Activated CD8-positive, alpha-beta memory T cell treated with anti-CD3 and anti-CD28 coated beads for 4 hours (primary cell): ENCODE data around the gene CRYBG3.
A peak's percentile ranks its signal among the peaks of the same experiment; 100 is the strongest.
"Not testable (repeated sequence)": the region's sequence is repeated elsewhere in the genome, so short reads cannot be mapped to it uniquely, and the experiment has no call there.

Source experiments
- DNase-seq, 2 donors: peaks; one replicate each; pipeline ENCODE4 v3.0.0-alpha.2; 2020; ENCODE audit warnings: low read depth in 2 of 2

CRYBG3 gene

DNA sequence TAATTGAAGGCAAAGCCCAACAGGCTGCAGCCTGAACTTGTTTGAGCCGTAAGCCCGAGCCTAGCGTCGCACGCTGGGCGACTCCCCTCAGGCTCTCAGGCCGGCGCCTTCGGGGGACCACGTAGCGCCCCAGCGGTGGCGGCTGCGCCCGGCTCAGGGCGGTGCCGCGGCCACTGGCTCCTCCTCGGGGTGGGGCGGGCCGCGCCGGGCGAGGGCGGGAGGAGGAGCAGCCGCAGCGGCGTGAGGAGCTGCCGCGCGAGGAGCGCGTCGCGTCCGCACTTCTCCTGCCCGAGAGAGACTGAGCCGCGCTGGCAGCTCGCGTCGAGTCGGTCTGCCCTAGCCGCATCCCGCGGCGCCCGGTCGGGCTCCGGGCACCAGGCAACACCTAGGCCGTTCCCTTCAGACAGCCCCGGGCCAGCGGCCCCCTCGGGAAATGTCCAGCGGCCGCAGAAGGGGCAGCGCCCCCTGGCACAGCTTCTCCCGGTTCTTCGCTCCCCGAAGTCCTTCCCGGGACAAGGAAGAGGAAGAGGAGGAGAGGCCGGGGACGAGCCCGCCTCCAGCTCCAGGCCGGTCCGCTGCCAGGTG is at the start of gene CRYBG3:
Gene CRYBG3 (plus strand): TSS at position 238 of the 585 bp plus-strand sequence. CDS start 196 bp downstream, at position 434.
- peak; percentile 55 for DNase-seq

DNA sequence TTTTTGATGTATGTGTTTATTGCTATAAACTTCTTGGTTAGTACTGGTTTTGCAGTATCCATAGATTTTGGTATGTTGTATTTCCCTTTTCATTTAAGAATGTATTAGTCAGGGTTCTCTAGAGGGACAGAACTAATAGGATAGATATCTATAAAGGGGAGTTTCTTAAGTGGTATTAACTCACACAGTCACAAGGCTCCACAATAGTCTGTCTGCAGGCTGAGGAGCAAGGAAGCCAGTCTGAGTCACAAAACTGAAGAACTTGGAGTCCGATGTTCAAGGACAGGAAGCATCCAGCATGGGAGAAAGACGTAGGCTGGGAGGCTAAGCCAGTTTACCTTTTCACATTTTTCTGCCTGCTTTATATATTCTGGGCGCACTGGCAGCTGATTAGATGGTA is 48.9 kb upstream of the CRYBG3 start:
- no peak for DNase-seq

DNA sequence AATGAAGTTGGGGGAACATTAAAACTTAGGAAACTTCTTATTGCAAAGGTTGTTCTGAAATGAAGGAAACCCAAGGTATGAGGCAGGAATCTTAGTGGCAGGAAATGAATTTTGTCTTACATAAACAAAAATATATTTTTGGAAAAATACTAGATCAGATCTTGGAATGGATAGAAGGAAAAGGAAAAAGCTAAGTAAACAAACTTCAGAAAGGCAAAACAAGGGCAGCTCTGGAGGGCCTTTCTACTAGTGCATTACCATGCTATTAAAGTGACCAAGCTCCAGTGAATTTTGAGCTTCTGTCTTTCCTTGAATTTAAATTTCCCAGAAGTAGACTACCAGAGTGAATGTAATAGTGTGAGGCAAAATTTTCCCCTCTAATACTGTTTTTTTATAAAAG is 43.7 kb upstream of the CRYBG3 start:
- no peak for DNase-seq

DNA sequence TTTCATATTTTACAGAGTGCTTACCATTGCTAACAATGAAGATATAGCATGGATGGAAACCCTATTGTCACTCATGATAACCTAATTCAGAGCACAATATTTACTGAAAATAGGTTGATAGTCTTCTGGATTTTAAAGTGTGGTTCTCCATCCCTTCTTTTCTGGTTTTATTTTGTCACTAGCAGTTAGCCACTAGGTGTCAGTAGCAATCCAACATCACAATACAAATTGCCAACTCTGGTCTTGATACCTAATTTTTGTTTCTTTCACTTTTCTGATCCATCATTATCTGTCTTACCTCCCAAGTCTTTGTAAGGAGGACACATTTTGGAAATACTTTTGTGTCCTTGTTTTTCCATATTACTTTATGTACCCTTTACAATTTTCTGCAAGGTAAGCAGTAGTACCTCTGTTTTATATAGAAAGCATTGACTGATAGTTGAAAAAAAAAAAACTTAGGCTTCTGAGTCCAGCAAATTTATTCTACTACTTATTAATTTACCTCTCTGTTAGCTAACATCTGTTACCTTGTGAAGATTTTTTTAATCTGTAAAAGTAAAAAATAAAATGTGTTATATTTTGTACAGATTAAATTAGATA is 28.3 kb upstream of the CRYBG3 start:
- DNase-seq, result no peak

DNA sequence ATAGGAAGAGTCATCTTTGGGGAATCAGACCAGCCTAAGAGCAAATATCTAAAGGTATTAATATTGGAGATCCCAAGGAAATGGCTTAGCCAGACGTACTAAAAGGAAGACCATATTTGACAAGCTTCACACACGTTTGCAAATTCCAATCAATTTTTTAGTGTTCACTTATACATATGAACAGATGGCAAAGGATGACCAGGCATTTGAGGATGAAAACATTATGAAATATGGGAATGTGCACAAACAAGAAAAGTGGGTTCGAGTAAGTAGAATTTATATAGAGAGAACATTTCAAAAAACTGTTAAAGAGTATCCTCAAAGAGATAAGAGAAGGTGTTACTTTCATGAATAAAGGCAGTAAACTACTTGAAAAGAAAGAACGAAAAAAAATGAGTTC is 25.9 kb upstream of the CRYBG3 start:
- DNase-seq, result no peak

DNA sequence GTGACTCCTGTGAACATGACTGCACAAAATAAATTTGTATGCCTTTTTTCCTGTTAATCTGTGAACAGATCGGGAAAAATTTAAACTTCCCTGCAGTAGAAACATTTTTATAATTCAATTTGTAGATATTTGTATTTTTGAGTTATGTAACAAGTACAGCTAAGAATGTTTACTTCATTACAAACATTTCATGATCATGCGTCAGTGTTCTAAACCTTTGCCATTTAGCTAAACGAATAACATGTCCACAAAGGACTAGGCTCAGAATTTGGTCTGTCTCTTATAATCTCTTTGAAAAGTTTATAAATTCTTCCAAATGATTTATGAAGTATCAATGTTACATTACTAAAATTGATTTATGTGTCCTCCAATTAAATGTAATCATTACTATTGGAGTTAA is 17.3 kb upstream of the CRYBG3 start:
- no peak for DNase-seq

DNA sequence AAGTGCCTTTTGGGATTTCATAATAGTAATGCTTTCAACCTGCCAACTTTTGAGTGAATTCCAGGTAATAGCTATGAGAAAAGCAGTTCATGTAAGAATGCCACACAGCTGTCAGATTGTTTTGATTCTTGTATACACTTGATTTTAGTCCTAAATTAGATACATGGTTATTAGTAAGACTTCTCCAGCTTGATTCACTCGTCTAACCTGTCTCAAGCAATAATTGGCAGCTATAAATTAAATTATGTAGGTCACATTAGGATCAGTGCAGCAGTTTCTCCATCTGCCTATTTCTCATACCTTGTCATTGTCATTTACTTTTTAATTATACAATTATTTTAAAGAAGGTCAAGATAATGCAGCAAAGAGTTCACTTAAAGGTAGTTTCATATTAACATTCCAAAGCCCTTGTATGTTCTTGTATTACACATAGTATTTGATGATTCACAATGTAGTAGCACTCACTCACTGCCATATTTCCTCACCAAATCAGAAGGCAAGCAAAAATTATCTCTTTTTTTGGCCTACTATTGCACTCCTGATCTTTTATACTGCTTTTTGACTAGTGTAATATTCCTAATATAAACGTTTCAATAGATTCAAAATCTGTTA is 10.9 kb upstream of the CRYBG3 start:
- no peak for DNase-seq

DNA sequence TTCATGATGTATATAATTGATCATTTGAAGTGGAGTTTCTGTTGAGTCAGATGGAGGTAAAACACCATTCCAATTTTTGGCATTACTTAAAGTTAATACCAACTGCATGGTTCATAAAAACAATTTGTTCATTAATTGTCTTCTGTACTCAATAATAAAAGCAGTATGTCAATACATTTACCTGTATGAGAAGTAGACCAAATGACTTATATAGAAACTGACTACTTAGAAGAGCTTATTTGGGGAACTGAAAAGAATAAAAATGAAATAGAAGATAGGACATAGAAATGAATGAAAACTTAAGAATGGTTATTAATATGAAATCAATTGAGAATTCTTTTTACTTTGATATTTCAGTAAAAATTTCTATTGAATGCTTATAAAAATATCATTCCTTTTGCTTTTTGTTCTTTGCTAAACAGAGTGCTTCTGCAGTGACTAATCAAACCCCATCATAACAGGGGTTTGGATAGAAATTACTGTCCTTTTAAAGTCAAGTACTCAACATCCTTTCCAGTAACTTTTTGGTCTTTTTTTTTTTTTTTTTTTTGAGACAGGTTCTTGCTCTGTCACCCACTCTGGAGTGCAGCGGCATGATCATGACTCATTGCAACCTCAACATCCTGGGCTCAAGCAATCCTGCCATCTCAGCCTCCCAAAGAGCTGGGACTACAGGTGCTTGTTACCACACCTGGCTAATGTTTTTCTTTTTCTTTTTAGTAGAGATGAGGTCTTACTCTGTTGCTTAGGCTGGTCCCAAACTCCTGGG is 6.5 kb upstream of the CRYBG3 start:
- DNase-seq, result peak in 1 of 2 donors; percentile 19

DNA sequence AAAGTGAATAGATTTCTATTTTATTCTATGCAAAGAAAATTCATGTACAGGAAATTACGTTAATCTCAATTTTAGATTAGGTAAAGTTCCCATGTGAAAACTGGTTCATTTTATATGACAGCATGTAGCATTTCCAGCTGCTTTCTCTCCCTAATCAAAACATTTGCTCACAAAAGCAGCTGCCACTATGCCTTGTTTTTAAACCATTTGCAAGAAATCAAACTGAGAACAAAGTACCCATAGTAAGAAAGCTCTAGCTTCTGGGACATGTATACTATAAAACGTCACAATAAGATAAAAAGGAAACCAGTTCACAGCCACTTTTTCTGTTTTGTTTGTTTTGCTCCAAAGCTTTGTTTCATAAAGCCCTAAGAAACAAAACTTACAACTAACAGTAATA is 5.0 kb upstream of the CRYBG3 start:
- no peak for DNase-seq

DNA sequence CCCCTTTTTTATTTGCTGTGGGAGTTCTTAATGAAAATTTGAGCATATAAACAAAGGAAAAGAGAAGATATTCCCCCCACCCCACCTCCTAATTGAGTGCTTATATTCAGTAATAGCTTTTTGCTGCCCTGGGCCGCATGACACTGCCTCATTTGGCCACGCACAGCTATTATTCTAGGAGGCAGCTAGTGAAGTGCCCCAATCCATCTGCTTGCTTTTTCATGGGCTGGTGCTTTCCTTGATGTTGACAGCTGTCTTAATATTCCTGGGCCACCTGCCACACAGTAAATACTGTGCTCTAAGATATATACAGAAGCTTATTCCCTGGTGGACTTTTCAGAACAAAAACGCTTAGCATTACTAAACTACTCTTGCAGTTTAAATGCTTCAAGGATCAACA is 3.8 kb upstream of the CRYBG3 start:
- no peak for DNase-seq

DNA sequence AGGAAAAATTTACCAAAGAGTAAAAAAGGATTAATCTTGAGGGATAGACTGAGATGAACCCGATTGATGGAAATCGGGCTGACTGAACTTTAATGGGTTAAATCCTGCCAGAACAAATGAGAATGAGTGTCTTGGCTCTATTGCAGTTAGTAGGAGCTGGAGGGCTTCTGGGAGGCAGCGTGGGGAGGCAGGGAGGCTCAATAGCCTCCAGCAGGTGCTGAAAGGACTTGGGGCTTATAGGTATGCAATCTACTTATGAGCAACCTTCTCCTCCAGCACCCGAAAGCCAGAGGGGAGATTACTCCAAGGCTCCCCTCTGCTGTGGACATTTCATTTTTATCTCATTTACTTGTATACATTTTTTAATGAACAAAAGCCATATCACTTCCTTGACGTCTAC is 1.0 kb upstream of the CRYBG3 start:
- no peak for DNase-seq

DNA sequence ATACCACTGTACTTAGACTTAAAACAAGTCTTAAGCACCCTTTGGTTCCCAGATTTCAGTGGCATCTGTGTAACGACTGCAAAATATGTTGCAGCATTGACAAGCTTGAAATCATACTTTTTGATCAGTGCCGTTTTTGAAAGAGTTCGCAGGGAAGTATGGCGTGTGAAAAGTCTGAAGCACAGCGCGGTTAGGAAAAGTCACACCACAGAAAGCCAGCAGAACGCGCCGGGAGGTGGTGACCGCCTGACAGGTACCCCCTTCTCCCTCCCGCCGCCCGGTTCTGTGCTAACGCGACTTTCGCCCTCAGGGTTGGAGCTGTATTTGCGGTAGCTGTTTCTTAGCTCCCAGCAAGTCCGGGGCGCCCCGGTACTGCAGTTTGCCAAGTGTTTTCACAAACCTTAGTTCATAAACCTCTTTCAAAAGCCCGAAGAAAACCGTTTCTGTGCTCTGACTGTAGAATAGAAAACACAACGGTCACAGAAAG is 481 bp upstream of the CRYBG3 start:
- DNase-seq, result peak in 1 of 2 donors; percentile 10

DNA sequence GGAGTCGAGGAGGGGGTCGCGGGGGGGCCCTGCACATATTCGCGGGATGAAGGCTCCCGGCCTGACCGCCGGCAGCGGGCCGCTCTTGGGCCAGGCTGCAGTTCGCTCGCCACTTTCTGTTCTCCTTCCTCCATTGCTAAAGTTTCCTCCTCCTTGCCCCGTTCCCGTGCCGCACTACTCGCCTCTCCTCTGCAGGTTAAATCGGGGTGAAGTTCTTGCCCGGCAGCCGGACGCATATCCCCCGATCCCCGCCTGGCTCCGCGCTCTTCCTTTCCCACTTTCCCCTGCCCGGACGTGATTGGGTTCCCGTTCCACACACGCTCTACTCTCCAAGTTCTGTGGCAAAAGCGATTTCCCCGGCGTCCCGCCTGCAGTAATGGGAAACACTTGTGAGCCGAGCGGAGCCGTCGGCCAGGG is 556 bp downstream of the CRYBG3 start:
- no peak for DNase-seq

DNA sequence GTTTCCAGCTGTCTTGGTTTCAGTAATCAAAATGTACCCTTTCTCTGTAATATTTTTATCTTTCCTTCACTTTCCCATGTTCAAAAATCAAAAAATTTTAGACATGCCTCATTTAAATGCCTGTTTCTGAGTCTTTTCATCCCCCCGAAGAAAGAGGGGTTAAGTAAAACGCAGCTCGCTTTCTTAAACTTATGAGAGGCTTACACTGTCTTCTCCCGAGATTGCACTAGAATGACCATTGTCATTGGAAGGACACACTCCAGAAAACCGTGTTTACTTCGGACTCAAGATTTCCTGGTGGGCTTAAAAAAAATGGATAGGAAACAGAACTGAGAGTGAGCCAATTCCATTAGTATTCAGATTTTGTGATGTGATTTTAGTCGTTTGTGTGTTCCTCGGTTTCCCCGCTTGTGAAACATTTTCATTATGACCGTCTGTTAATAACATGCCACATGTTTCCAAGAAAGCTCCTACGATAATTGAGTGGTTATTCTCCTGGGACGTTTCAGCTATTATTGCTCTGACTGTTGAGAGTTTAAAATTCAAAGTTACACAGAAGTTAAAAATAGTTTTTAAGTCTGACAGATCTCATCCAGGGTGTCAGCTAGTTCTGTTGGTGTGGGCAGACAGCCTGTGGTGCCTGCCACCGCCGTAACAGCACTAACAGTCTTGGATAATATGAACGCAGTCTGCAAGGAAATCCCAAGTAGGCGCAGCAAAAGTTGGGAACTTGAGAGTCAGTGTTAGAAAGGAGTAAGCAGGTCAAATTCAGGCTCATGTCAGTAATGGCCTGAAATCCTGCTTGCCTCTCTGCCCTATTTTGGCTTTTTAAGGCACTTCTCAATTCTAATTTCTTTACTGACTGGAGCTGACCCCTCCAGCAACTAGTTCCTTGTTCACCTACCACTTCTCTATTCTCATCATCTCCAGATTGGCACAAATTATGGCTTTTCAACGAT is 1.5 kb downstream of the CRYBG3 start:
- DNase-seq, result no peak

DNA sequence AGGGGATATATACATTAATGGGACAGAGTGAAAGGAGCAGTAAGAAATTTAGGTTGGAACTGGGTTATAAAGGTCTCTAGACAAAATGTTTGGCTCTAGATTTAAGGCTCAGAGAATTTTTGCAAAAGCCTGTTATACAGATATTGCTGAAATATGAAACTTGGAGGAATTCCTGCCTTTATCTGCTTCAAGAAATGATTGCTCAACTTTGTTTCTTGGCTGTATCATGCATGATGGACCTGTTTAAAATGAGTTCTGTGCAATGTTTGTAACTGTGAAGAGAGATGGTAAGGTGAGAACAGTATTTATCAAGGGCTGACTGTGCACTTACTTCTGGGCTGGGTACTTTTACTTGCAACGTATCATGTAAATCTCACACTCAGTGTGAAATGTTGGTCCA is 3.3 kb downstream of the CRYBG3 start:
- no peak for DNase-seq

DNA sequence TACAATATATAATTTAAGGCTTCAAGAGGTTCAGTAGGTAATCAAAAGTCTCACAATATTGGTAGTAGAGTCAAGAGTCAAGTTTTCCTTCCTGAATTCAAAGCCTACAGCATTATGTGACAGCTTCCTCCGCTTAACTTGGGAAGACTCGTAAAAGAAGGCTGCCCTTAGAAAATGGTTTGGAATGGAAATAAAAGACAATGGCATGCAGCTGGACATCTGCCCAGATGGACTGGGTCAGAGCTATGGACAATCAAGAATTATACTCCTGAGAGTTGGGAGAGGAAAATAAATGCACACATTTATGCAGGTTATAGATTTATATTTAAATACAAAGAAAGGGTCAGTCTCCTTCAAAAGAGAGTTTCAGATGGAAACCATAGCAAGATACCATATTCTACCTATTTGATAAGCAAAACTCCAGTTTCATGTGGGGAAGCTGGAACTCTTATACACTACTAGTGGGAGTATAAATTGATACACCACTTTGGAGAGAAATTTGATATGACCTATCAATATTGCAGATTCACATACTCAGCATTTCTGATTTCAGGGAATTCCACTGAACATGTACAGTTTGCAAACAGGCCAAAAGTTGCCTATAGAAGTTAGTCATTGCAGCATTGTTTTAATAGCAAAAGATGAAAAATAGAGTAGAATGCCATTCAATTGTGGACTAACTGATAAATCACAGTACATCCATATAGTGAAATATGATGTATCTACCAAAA is 6.1 kb downstream of the CRYBG3 start:
- no peak for DNase-seq

DNA sequence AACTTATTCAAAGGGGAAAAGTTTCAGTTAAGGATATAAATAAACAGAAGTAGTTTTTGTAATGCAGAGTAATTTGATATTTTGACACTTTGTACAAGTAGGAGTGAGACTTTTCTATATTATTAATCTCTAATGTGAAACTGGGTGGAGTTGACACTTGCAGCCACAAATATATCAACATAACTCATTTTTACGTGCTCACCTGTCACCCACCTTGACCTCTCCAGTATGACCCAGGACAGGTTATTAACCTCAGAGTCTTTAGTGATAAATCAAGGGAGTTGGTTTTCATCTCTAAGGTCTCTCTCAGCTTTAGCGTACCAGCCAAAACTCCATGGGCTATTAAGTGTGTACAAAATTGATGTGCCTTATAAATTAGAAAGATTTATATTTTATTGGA is 7.4 kb downstream of the CRYBG3 start:
- DNase-seq, result no peak

DNA sequence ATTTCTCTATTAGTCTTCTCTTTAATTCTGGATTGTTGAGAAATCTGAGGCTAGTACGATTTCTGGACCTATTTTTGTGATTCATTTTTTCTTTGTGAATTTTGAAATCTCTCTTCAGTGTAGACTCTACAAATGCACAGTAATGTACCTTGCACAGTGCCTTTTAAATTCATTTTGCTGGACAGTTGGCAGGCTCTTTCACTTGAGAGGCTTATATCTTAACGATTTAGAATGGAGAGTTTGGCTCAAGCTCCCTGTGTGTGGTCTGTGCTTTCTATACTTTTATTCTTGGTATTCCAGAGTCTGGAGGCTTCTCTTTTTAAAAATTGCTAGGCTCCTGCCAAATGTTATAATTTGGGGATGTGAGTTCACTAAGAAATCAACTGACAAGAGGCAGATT is 8.8 kb downstream of the CRYBG3 start:
- DNase-seq, result no peak

DNA sequence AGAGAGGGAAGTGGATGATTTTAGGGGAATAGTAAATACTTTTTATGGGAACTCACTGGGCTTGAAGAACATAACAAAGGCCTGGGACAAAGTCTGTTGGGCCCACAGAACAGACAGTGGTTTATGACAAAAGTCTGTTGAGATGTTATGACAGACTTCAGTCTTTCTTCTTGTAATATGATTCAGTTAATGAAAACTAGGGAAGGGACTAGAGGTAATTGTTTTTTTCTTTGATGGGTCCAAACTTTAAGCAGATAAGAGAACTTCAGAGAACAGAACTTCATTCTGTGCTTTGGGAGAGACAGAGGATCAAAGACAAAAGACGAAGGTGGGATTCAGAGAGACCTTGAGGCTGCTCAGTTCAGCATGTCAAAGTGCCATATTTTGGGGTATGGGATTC is 9.3 kb downstream of the CRYBG3 start:
- no peak for DNase-seq

DNA sequence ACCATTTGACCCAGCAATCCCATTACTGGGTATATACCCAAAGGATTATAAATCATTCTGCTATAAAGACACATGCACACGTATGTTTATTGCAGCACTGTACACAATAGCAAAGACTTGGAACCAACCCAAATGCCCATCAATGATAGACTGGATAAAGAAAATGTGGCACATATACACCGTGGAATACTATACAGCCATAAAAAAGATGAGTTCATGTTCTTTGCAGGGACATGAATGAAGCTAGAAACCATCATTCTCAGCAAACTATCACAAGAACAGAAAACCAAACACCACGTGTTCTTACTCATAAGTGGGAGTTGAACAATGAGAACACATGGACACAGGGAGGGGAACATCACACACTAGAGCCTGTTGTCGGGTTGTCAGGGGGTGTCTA is 11.4 kb downstream of the CRYBG3 start:
- not testable (repeated sequence) for DNase-seq

DNA sequence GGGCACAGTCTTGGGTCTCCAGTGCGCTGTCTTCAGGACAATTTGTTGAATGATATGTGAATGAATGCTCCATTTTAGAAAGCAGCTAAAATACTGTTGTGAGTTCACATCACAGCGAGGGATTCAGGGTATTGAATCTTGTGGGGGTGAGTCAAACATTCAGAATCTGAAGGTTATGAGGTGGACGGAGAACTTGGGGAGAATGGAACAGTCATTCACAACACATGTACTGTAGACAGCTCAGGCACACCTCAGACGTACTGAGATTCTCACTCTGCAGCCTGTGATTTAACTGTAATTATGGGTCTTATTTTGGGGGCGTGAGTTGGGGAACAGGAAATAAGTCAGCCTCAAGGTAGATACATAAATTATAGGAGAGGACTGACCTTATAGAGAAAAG is 13.9 kb downstream of the CRYBG3 start:
- DNase-seq, result no peak
